HG03571 (cell line): ENCODE results near the gene DTL.

Experiments
- ATAC-seq: cut with Tn5 transposase; IDR thresholded peaks from one replicate; pipeline ENCODE4 v1.9.1; 2021; ENCODE audit not compliant: unreplicated experiment

Gene DTL

DNA sequence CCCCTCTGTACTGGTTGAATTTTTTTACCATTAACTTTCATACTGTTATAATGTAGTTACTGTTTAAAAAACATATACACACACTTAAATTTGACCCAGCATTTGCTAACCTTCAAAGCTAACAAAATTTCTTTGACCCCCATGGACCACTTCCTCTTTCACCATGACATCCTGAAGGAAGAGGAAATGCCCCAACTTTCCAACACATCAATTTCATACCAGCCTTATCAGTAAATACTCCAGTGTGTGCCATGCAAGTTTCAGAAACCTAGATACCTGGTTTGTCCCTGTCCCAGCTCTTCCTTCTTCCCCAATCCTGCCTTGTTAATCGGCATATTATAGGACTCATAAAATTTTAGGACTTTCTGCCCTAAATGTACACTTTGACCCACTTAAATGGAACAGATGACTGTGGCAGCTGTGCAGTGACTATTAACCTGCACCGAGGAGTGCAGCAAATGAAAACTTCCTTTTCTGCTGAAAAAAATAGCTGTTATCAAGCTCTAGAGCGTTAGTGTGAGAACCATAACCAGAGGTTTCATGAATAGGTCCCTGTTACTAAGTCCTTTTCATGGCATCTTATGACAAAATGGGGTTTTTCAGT, 54.1 kb downstream of the DTL start:
- ATAC-seq: no peak

DNA sequence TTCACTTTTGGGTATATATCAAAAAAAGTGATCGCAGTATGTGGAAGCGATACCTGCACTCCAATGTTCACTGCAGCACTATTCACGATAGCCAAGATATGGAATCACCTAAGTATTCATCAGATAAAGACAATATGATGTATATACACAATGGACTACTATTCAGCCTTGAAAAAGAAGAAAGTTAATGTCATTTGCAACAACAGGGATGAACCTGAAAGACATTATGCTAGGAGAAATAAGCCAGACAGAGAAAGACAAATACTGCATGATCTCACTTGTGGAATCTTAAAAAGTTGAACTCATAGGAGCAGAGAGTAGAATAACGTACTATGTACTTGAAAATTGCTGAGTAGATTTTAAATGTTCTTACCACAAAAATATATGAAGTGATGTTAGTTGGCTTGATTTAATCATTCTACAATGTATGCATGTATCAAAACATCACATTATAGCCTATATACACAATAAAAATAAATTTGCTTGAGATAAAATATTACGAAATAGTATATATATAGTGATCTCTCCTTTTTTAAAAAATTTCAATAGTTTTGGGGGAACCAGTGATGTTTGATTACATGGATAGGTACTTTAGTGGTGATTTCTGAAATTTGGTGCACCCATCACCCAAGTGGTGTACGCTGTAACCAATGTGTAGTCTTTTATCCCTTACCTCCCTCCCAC, 56.0 kb downstream of the DTL start:
- ATAC-seq: no peak

DNA sequence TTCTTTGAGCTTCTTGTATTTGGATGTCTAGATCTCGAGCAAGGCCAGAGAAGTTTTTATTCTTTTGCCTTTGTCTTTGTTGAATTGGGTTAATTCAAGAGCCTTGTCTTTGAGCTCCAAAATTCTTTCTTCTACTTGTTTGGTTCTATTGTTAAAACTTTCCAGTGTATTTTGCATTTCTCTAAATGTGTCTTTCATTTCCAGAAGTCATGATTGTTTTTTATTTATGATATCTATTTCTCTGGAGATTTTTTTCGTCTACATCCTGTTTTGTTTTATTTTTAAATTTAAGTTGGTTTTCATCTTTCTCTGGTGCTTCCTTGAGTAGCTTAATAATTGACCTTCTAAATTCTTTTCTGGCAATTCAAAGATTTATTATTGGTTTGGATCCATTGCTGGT, 61.8 kb downstream of the DTL start:
- ATAC-seq: no peak

DNA sequence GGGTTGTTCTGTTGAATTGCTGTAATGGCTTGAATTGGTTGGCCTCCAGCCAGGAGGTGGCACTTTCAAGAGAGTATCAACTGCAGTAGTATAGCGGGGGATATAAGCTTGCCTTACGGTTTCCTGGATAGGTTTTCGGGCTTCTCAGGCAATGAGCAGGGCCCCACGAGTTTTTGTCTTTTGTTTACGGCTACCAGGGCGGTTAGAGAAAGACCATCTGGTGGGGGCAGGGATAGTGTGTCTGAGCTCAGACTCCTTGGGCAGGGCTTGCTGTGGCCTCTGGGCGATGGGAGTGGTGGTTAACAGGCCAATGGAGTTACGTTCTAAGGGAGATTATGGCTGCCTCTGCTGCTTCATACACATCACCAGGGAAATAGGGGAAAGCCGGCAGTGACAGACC, 62.8 kb downstream of the DTL start:
- ATAC-seq: no peak

DNA sequence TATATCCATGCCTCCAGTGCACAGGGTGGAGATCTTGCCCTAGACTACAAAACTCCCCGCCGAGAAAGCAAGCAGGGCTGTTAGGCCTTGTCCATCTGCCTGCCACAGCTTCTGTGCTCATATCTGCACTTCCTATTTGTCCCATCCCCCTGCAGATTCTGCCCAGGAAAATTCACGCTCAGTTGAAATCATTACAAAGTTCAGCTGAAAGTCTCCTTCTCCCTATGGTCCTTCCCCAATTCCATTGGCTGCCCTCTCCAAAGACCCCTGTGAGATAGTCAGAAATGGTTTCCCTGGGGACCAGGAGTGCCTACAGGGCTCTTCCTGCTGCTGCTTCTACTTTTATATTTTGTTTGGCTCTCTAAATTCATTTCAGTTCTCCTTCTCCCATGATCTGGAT, 63.2 kb downstream of the DTL start:
- ATAC-seq: no peak

DNA sequence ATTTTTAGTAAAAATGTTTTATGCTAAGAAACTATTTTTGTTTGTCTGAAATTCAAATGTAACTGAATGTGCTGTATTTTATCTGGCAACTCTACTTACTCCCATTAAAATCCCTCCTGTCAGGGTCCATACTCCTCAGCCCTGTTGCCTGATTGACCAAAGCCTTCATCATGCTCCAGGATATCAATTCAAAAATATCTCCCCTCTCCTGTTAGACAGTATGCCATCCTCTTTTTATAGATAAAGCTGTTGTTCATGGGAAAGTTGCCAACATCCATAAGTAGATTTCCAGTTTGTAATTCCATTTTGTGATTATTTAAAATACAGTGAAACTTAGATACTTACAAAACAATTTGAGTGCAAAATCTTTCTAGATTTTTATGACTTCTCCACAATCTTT, 65.7 kb downstream of the DTL start:
- ATAC-seq: no peak

DNA sequence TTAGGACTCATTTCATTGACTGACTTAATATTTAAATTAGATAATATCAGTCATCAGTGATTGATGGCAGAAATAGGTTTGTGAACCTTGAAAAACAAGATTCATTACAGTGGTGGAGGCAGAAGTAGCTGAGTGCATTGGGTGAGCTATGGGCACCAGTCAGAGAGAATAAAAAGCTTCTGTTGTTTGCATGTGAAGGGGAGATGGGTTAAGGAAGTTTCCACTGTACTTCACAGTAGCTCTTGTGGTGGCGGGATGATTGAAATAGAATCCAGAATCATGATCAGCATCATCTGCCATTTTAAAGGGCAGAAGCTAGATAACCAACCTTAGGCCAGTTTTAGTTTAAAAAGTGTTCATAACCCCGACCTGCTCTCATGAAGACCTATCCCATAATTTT, 66.2 kb downstream of the DTL start:
- ATAC-seq: no peak

DNA sequence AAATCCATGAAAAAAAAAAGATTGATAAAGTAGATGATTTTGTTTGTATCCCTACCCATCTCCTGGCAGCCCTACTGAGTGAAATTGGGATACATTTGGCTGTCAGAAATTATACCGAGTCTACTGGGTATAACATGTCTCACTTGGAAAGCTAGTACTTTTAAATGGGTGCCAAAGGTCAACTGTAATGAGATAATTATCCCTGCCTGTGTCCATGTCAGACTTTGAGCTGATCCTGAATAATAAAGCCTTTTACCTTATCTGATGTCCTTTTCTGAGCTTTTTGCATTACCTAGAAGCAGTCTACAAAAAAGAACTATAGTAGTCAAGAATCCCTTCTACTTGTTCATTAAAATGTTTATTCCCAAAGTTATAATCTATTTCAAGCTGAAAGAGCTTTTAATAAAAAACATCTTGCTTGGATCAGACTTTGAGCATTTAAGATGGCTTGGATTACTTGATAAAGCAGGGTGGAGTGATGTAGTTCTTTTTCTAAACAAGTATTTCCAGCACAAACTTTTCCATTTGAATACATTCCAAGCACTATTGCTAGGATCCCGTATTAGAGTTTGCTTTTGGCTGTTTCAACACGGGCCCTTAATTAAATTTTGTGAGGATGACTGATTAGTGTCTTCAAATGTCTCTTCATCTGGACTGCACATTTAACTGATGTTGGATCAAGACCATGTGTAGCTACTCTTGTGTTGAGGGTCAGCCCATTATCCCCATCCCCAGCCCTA, 69.2 kb downstream of the DTL start:
- no peak for ATAC-seq

DNA sequence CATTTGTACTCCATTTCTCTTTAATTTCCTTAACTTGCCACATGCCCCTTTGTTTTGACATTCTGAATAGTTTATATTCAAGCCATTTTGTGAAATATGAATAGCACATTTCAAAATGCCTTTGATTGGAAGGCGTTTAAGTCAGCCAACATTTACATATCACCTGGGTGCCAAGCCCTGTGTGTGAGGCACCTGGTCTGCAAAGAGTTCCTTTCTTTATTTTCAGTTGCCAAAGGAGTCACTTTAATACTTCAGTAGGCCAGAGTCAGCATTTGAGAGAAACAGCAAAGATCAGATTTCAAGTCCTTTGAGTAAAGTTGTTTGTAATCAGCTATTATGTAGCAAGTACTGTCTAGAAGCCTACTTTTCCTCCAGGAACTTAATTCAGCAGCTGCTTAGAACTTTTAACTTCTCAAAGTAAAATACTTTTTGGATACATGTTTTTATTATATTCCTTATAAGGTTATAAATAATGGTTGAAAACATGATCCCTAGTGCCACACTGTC, 70.8 kb downstream of the DTL start:
- no peak for ATAC-seq

DNA sequence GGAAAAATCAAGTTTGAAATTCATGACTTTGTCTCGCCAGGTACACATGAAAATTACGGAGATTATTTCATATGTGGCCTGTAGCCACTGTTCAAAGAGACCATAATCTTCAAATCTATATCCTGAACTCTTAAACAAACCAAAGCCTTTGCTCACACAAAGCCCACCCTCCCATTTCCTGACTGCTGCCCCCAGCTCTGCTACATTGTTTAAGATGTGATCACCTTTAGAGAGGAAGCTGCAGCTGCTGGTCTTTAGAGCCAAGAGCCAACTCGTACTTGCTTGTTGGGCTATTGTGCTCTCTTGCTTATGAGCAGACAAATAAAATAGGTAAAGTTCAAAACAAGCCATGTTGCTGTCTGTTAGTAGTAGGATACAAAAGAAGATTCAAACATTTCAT, 71.9 kb downstream of the DTL start:
- ATAC-seq: no peak

DNA sequence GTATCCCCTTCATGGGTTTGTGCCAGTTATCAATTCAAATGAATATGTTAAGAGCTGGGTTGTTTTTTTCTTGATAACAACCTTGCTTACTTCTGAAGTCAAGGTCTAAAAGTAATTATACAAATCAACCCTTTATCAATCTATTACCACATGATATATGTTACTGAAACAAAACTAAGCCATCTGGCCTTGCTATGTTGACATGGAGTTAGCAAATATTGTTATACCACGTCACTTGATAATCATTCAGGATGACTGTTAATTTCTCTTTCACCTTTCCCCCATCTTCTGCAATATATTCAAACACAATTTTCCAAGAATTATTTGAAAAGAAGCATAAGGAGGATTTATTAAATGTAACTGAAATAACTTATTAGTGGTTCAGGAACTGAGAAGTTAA, 72.6 kb downstream of the DTL start:
- ATAC-seq: no peak

DNA sequence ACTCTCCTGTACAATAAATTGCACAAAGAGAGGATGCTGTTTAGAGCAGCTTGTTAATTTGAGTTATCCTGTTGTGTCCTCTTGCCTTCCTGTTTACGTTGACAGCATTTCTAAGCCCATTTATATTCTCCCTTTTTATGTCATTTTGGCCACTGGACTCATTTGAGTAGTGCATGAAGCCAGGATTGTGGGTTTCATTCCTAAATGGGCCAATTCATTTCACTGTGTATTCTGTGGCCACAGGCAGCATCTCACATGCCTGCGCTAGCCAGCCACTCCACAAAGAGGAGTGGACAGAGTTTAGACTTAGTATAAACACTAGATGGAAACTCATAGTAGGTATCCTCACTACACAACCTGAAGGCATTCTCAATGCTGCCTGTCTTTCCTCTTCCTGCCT, 73.4 kb downstream of the DTL start:
- no peak for ATAC-seq

DNA sequence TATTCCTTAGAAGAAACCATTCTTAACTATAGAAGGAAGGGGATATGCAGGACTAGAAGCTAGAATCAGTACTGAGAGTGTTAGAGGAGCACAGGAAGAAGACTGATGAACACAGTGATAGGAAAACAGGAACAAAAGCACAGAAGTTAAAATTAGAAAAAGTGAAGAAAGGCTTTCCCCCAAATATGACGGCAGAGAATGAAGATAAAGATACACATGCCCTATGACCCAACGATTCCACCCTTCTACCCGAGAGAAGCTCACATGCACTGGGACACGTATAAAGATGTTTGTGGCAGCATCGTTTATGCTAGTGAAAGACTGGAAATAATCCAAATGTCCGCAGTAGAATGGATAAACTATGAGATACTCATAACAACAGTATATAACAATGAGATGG, 74.2 kb downstream of the DTL start:
- no peak for ATAC-seq

DNA sequence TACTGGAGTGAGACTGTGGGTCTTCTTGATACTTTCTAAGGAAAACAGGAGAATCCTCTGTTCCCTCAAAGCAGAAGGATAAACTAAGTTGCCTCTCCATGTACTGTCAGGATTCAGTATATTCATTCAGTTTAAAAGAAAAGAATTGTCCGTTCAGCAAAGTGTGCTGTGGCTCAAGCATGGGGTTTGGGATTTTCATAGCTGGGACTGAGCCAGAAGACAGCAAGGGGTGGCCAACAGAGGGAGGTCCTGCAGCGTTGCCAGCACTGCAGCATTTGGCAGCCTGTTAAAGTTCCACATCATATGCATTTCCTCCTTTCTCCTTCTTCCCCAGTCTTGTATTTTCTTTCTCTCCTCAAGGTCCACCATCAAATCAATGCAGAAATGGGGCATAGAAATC, 75.1 kb downstream of the DTL start:
- no peak for ATAC-seq

DNA sequence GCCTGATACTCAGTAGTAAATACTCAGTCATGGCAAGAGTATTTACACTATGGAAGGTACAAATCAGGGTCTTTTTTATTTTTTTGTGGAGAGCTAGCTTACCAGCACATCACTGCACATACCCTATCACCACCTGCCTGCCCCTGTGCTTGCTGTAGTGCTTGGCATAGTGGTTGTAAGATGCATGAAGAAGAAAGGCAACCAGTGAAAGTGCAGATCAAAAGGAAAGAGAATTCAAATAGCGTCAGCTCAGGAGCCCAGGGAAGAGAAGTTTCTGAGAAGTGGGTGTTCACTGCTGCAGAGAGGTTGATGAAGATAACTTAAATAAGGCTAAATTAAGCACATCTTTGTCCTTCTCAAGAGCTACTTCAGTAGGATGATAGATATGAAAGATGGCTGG, 76.0 kb downstream of the DTL start:
- no peak for ATAC-seq

DNA sequence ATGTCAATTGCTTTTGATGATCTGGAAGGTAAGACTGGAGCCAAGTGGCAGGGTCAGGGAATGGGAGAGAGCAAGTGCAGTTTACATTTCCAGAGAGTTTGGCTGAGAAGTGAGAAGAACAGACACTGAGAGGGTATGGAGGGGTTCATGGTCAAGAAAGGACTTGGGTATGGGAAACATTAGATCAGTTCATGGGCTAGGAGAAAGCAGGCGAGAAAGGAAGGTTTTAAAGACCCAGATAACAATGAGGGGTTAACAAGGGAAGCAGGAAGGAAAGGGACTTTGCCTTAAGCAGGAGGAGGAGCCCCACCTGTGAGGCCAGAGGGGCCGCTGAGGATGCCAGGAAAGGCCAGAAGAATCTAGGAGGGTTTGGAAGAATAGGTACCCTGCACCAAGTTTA, 78.2 kb downstream of the DTL start:
- no peak for ATAC-seq

DNA sequence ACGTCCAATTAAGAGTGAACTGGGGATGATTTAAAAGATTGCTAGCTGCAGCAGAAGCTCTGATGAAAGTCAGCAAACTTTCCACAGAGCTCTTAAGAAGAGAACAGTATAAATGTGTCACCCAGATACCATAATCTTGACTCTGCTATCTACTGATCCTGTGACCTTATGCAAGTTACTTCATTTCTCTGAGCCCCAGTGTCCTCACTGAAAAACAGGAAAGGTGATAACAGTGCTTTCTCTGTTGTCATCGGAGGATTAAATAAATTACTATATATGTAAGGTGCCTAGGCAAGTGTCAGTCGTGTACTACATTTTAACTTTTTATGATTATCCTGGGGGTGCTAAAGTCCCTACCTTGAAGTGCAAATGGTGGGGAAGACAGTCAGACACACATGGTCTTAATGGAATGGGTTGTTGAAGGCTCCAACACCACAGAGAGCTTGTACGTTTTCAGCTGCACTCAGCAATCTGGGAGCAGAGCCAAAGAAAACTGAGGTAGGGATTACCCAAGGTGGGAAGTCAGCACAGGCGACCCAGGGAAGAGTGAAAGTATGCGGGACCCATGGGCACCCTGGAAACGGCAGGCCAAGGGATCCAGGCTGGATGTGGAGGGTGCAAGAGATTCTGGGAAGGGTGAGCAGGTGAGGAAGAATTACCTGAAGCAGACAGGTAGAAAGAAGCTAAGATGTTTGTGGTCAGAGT, 82.8 kb downstream of the DTL start:
- no peak for ATAC-seq

DNA sequence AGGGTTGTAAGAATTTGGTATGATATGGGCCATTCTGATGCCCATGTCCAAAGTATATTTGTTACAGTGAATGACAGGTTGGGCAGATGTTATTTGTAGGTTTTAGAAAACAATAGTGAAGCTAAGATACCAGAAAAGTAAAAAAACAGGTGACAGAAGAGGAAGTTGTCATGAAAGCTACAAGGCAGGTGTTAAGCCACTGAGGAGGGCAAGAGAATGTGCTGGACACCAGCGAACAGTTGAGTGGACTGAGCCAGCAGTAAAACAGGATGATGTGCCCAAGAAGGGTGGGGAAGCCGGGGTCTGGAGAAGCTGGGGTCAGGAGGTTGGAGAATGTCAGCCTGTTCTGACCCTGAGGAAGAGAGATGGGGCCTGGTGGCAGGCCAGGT, 83.3 kb downstream of the DTL start:
- no peak for ATAC-seq

DNA sequence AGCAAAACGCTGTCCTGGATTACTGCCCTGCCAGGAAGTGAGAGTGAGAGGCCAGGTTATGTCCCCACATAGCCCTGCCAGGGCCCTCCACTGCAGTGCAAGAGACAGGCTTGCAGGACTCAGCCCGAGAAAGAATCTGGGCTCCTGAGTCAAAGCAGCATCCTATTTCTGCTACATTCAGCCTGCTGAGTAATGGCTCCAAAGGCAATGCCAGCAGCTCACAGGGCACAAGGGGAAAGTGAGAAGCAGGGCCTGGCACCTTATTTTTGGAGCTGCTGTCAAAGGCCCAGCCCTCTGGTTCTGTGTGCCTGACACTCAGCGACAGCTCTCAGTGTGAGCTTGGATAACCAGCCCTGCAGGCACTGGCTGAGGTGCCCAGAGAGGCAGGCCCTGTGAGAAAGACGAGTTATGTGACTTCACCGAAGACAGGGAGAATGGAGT, 83.9 kb downstream of the DTL start:
- ATAC-seq: no peak

DNA sequence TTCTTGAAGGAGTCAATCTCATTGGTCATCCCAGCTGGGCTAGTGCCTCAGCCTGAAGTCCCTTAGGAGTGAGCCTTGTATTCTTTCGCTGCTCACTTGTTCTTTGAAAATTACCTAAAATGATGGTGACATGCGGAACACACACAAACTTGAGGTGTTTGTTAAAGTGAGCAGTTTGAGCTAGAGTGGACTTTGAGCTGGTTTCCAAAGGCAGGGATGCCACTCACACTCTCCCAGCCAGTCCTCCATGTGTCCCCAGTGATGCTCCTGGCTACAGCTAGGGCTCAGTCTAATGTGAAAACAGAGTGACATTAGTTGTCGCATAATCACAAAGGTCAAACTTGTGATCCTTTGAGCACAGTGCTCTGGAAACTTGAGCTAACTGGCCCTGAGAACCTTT, 84.3 kb downstream of the DTL start:
- ATAC-seq: no peak

DNA sequence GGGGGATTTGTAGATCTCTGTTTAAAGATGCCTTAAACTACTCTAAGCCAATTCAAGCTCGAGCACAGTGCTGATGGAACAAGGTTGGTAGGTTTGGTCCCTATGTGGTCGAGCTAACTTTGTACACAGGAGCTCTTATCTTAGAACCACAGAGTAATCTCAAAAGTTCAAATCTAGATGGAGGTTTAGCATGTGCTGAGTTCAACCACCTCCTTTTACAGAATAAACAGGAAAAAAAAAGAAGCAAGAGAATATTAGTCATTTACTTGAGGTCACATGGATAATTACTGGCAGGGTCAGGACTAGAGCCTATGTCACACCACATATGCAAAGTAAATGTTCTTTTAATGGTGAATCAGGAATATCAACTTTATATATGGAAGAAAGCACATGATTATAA, 86.2 kb downstream of the DTL start:
- ATAC-seq: no peak
